Endometrial microvascular endothelial cells (primary cell): ENCODE results near the gene CHMP2B. TPM values are rescaled to one million over a fixed set of nuclear protein-coding genes. Genes with fewer than 3 reads are reported as not detected.
"Not testable (repeated sequence)": the region's sequence is repeated elsewhere in the genome, so short reads cannot be mapped to it uniquely, and the experiment has no call there.

Experiments
- in situ Hi-C: cut with HindIII; loops from 2 replicates; pipeline ENCODE4 v1.10.0; 2017; ENCODE audit warnings: low sequenced_read_pairs, low pct_unique_long_range_greater_than_20kb; ENCODE audit errors: inconsistent ontology term
- total RNA-seq: library from RNA; depleted of rRNA; stranded (reverse); fragments of >200 nt; gene quantifications from one replicate; pipeline ENCODE4 v1.2.3, GENCODE V29; 2015; ENCODE audit errors: inconsistent ontology term

Gene CHMP2B
- total RNA-seq, 1 donor from 2014 or later = 23.1 TPM

DNA sequence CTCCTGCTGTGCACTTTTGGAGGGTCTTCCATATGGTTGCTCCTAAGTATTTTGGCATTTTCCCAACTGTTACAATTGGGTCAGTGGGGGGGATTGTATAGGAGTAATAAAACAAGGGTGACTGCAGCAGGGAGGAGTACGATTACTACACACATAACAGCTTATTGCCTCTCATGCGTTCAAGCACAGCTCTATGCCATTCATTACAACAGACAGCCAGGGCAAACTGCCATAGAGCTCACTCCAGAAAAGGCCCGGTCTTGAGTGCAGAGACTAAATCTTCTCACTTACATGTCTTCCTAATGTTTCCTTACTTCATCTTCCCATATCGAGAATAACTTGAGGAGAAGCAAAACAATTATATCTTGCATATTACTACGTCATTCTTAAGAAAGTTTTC lies 1.4 kb upstream of the CHMP2B start:
- in situ Hi-C loops = no loop called here

DNA sequence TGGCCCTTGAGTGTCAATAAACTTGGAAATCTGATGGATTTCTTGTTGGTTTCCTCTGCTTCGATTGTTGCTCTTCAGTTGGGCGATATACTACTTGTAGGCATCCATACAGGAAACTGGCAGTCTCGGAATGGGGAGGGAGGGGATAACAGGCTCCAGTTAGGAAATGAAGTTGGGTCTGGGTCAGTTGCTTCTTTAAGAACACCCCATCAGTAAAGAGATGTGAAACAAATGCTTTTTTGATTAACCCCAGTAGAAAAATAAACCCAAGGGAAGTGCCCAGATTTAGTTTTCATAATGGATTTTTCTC lies 681 bp downstream of the CHMP2B start:
- in situ Hi-C loops = no loop called here

- in situ Hi-C loops = no loop called here
Observed at GRCh38 chr3:87228316-87228715, 1.2 kb downstream of the CHMP2B start.

DNA sequence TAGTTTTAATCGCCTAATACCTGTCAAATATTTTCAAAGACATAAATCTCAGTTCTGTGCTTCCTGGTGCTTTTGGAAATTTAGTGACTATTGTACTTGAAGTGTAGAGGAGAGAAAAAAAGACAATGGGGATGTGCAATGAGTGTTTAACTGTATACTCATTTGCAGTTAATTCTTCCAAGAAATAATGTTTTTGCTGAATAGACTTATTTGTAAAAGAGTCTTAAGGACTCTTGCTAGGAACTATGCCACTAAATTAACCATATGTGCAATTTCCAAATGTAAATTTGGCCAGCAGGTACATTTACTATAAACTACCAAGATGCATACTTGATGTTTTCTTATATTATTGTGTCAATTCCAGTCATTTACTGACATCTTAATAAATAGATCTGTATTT lies 2.0 kb downstream of the CHMP2B start:
- in situ Hi-C loops = no loop called here

DNA sequence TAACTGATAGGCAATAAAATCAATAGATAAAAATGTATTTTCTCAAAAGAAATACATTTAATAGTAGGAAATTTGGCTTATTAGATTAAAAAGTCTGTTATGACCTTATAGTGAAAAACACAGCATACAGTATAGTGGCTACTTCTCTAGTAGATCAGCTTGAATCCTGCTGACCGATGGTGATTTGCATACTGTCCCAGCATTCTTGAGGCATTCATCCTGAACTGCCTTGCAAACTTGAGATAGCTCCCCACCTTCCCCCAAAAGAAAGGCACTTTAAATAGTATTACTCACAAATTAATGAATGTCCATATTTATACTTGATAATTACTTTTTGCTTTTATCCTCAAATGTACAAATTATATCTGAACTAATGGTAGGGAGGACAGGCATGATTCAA lies 6.7 kb downstream of the CHMP2B start:
- in situ Hi-C loops = no loop called here

DNA sequence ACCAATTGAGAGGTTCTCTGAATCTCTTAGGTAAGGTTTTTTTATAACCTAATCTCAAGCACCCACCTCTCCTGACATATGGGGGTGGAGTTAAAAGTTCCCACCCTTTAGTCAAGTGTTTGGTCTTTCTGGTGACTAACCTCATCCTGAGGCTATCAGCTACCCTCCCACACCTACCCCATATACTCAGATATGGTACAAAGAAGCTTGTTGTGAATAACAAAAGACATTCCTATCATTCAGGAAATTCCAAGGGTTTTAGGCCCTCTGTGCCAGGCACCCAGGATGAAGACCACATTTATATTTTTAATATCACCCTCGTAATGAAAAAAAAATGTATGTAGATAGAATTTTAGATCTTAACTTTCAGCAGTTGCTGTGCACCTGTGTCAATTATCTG lies 9.0 kb downstream of the CHMP2B start:
- in situ Hi-C loops = no loop called here

DNA sequence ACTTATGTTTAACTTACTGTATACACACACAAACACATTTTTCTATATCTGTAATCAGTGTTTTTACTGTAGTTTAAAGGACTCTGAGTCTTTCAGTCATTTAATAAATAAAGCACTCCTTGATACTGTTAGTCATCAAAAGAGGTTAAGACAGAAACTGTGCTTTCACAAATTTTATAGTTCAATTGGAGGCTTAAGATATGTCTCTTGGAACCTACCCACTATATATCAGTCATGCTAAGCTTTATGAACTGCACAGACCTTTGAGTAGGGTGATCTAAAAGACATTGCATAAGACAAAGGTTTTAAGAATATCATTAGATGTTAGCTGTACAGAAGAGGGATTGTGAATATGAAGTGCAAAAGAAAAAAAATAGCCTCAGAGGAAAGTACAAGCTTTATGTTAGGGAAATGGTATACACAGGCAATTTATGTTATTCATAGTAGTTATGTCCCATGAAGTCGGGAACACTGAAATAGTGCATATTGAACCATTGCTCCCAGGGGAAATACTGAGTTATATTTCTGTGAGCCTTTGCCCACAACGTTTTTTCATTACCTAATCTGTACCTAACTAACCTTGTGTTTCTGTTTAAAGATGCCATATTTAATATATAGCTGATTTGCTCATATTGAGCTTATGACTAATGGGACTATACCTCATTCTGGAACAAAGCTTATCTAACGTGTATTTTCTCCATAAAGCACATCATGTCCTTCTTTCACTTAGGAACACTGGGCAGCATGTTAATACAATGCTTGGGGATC lies 19.7 kb downstream of the CHMP2B start:
- in situ Hi-C loops = no loop called here

DNA sequence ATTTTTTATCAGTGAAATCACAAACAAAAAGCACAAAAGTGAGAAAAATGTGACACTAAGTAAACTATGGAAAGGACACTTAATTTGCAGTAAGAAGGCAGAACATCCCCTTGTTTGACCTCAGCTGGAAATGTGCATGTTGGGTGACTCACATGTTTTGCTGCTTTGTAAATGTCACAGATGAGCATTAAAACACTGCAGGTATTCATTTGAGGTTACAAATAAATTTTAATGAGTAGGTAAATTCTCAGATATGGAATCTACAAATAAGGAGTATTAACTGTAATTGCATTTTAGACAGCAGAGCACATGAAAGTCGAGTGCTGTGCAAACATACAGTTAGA lies 20.3 kb downstream of the CHMP2B start:
- in situ Hi-C loops = no loop called here

DNA sequence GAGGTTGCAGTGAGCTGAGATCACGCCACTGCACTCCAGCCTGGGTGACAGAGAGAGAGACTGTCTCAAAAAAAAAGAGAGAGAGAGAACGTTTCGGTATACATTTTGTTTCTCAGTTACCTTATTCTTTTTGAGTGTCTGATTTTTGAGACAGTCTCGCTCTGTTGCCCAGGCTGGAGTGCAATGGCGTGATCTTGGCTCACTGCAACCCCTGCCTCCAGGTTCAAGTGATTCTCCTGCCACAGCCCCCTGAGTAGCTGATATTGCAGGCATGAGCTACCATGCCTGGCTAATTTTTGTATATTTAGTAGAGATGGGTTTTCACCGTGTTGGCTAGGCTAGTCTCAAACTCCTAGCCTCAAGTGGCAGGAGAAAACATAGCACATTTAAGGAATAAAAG lies 21.1 kb downstream of the CHMP2B start:
- in situ Hi-C loops = not testable (repeated sequence)

- in situ Hi-C loops = no loop called here
Observed at GRCh38 chr3:87248831-87249230, 21.7 kb downstream of the CHMP2B start.

GRCh38 chr3:87250009-87250408 lies 22.9 kb downstream of the CHMP2B start:
- in situ Hi-C loops = no loop called here

DNA sequence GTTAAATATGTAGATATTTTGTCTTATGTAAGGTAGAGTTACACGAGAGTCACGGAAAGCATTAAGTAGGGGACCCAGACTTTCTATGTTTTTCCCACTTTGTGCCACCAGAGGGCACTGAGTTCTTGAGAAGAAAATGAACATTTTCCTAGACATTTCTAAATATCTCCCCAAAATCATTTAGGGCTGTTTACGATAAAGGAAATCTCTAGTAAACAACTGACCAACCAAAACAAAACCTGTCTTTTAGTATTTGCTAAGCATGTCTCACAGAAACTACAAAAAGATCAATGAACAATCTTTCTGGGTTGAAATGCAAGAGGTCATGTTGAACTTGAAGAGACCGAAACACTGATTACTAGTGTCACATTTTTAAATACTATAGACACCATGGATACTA lies 33.2 kb downstream of the CHMP2B start:
- in situ Hi-C loops = no loop called here

DNA sequence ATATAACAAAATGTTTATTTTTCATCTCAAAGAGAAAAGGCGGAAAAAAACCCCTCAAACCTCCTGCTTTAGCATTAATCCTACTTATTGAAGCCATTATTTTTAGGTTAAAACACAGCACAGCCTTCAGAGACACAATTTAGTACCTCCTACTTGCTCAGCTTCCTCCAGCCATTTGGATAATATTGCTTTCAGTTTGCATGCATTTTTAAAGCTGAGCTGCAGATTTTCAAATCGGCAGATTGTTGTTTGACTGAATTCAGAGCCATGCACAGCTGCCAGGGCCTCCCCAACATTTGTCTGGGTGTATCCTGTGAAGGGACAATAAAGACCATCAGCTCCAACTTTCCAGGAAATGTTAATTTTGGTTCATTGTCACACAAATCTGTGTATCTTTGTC lies 34.8 kb downstream of the CHMP2B start:
- in situ Hi-C loops = no loop called here

DNA sequence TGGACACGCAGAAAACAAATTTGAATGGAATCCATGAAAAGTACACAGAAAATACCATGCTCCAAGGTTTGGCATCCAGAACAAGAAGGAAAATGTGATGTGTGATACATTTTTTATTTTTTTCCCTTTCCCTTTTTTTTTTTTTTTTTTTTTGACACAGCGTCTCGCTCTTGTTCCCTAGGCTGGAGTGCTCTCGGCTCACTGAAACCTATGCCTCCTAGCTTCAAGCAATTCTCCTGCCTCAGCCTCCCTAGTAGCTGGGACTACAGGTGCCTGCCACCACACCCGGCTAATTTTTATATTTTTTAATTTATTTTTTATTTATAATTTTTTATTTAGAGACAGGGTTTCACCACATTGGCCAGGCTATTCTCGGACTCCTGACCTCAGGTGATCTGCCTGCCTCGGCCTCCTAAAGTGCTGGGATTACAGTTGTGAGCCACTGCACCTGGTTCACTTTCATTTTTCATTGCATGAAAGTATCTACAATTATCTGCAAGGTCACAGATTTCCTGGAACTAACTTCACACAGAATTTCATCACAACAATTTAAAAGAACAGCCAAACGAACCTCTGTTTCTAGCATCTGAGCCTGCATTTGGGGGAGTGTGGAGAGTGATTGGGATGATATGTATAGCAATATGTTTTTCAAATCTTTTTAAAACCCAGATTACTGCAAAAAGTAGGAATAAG lies 41.0 kb downstream of the CHMP2B start:
- in situ Hi-C loops = no loop called here

GRCh38 chr3:87268646-87269211 lies 41.6 kb downstream of the CHMP2B start:
- in situ Hi-C loops = no loop called here

DNA sequence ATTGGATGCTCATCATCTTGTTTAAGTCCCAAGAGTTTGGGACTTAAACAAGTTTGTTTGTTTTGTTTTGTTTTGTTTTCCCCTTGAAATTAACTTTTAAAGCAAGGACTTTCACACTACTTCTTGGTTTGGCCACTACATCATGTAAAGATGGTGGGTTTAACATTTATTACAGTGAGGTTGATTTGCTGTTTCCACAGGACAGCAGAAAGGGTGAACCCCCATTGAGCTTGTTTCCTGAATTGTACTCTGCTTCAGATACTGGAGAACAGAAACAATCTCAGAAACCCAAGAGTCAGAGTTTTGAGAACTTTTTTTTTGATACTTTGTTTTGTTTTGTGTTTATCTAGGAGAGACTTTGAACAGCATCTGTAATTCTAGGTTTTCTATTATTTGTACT lies 42.6 kb downstream of the CHMP2B start:
- in situ Hi-C loops = no loop called here

GRCh38 chr3:87270908-87271700 lies 44.0 kb downstream of the CHMP2B start:
- in situ Hi-C loops = no loop called here

DNA sequence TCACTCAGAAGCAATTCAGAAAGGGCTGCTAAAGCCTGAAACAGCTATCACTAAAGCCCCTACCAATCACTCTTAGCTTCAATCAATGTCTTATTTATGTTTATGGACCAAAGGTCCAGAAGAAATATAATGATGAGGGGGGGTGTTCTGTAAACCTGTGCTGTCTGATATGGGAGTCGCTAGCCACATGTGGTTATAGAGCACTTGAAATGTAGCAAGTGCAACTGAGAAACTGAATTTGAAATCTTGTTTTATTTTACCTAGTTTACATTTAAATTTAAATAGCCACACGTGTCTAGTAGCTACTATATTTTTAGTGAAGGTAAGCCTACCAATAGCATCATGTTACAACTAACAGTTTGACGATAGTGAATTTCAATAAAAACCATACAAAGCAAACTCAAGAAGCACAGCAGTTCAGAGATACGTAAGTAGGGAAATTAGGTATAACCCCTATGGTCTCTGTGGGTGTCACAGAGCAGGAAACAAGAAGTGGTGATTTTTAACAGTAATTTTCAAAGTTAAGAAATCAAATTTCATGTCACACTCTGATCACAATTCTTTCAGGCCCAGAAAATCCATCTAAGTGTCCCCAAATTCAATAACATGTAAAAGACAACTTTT lies 45.7 kb downstream of the CHMP2B start:
- in situ Hi-C loops = no loop called here

- in situ Hi-C loops = no loop called here
Observed at GRCh38 chr3:87276484-87276883, 49.4 kb downstream of the CHMP2B start, which contains the start of gene POU1F1. TSS of gene POU1F1 (minus strand) at chr3:87276584. CDS start at chr3:87276462, 122 bp downstream.
